Measurements from ENCODE around the gene HCK.

The HCK gene

GRCh38 chr20:32138921-32139320, 86.9 kb downstream of the HCK start:
- peaks cover 17% of the 10 kb centered on the region for H3K79me2 ChIP-seq (ENCODE audit: insufficient read depth, low read length)
- peaks cover 90% of the 10 kb centered on the region for H3K36me3 ChIP-seq (ENCODE audit: insufficient read depth, low read length)
- no peak overlapping the region for H3K4me3 ChIP-seq (ENCODE audit: low read depth in 1 of 2, low read length in 2 of 2)
- H3K4me1 ChIP-seq (ENCODE audit: insufficient read depth, low read length), result no peaks in the 10 kb centered on the region
- no peaks in the 10 kb centered on the region for H3K27me3 ChIP-seq (ENCODE audit: insufficient read depth, low read length, poor library complexity)
- H2AFZ ChIP-seq (ENCODE audit: low read depth, low read length), result no peak overlapping the region
- no peak overlapping the region for H3K9ac ChIP-seq (ENCODE audit: low read depth, low read length)
- TF ChIP-seq CTCF (IDR thresholded peaks at IDR 0.05; ENCODE audit: borderline replicate concordance, extremely low read depth, low read length, poor library complexity, severe bottlenecking) (no peak), EZH2 (IDR thresholded peaks at IDR 0.05; ENCODE audit: borderline replicate concordance, low read depth, low read length, severe bottlenecking) (no peak)
- H3K4me2 ChIP-seq (ENCODE audit: insufficient read depth, low read length), result no peak overlapping the region
- DNase-seq, result no peak
- peaks cover 55% of the 10 kb centered on the region for H4K20me1 ChIP-seq (ENCODE audit: insufficient read depth, low read length)
- H3K9me3 ChIP-seq (ENCODE audit: insufficient read depth, low read length, severe bottlenecking), result no peaks in the 10 kb centered on the region
- no peak overlapping the region for H3K27ac ChIP-seq (ENCODE audit: low read length)
- no peak for ATAC-seq (ENCODE audit: insufficient read depth, low read depth)

- no peaks in the 10 kb centered on the region for H3K9me3 ChIP-seq (ENCODE audit: insufficient read depth, low read length, severe bottlenecking)
- no peak overlapping the region for H3K27ac ChIP-seq (ENCODE audit: low read length)
- no peak overlapping the region for H3K4me2 ChIP-seq (ENCODE audit: insufficient read depth, low read length)
- no peak for ATAC-seq (ENCODE audit: insufficient read depth, low read depth)
- TF ChIP-seq EZH2 (IDR thresholded peaks at IDR 0.05; ENCODE audit: borderline replicate concordance, low read depth, low read length, severe bottlenecking), result no peak
- no peak for TF ChIP-seq CTCF (IDR thresholded peaks at IDR 0.05; ENCODE audit: borderline replicate concordance, extremely low read depth, low read length, poor library complexity, severe bottlenecking)
- peaks cover 51% of the 10 kb centered on the region for H4K20me1 ChIP-seq (ENCODE audit: insufficient read depth, low read length)
- peaks cover 12% of the 10 kb centered on the region for H3K79me2 ChIP-seq (ENCODE audit: insufficient read depth, low read length)
- H3K4me1 ChIP-seq (ENCODE audit: insufficient read depth, low read length), result no peaks in the 10 kb centered on the region
- H3K9ac ChIP-seq (ENCODE audit: low read depth, low read length), result no peak overlapping the region
- H3K36me3 ChIP-seq (ENCODE audit: insufficient read depth, low read length), result peaks cover 95% of the 10 kb centered on the region
- H3K27me3 ChIP-seq (ENCODE audit: insufficient read depth, low read length, poor library complexity), result no peaks in the 10 kb centered on the region
- H3K4me3 ChIP-seq (ENCODE audit: low read depth in 1 of 2, low read length in 2 of 2), result no peak overlapping the region
- no peak for DNase-seq
- H2AFZ ChIP-seq (ENCODE audit: low read depth, low read length), result no peak overlapping the region
Measured at GRCh38 chr20:32139947-32140346, 87.9 kb downstream of the HCK start.

- no peak for DNase-seq
- Histone ChIP-seq H3K27ac (ENCODE audit: low read length) (no peak overlapping the region), H3K27me3 (ENCODE audit: insufficient read depth, low read length, poor library complexity) (no peaks in the 10 kb centered on the region), H3K4me1 (ENCODE audit: insufficient read depth, low read length) (no peaks in the 10 kb centered on the region), H4K20me1 (ENCODE audit: insufficient read depth, low read length) (peaks cover 46% of the 10 kb centered on the region), H2AFZ (ENCODE audit: low read depth, low read length) (no peak overlapping the region), H3K4me2 (ENCODE audit: insufficient read depth, low read length) (no peak overlapping the region), H3K4me3 (ENCODE audit: low read depth in 1 of 2, low read length in 2 of 2) (no peak overlapping the region), H3K9me3 (ENCODE audit: insufficient read depth, low read length, severe bottlenecking) (no peaks in the 10 kb centered on the region), H3K9ac (ENCODE audit: low read depth, low read length) (no peak overlapping the region), H3K79me2 (ENCODE audit: insufficient read depth, low read length) (peaks cover 5% of the 10 kb centered on the region), H3K36me3 (ENCODE audit: insufficient read depth, low read length) (peaks cover 97% of the 10 kb centered on the region)
- ATAC-seq (ENCODE audit: insufficient read depth, low read depth), result no peak
- TF ChIP-seq EZH2 (IDR thresholded peaks at IDR 0.05; ENCODE audit: borderline replicate concordance, low read depth, low read length, severe bottlenecking), result no peak
- no peak for TF ChIP-seq CTCF (IDR thresholded peaks at IDR 0.05; ENCODE audit: borderline replicate concordance, extremely low read depth, low read length, poor library complexity, severe bottlenecking)
Measured at GRCh38 chr20:32140603-32141002, 88.6 kb downstream of the HCK start.

- Histone ChIP-seq H3K4me1 (ENCODE audit: insufficient read depth, low read length) (no peaks in the 10 kb centered on the region), H3K79me2 (ENCODE audit: insufficient read depth, low read length) (peaks cover 2% of the 10 kb centered on the region; the same call in 1 of the 2 replicates), H3K27me3 (ENCODE audit: insufficient read depth, low read length, poor library complexity) (no peaks in the 10 kb centered on the region), H3K4me3 (ENCODE audit: low read depth in 1 of 2, low read length in 2 of 2) (no peak overlapping the region), H3K9ac (ENCODE audit: low read depth, low read length) (no peak overlapping the region), H3K27ac (ENCODE audit: low read length) (no peak overlapping the region), H2AFZ (ENCODE audit: low read depth, low read length) (no peak overlapping the region), H4K20me1 (ENCODE audit: insufficient read depth, low read length) (peaks cover 44% of the 10 kb centered on the region), H3K4me2 (ENCODE audit: insufficient read depth, low read length) (no peak overlapping the region), H3K36me3 (ENCODE audit: insufficient read depth, low read length) (peaks cover 97% of the 10 kb centered on the region), H3K9me3 (ENCODE audit: insufficient read depth, low read length, severe bottlenecking) (no peaks in the 10 kb centered on the region)
- ATAC-seq (ENCODE audit: insufficient read depth, low read depth), result no peak
- TF ChIP-seq EZH2 (IDR thresholded peaks at IDR 0.05; ENCODE audit: borderline replicate concordance, low read depth, low read length, severe bottlenecking), result no peak
- no peak for TF ChIP-seq CTCF (IDR thresholded peaks at IDR 0.05; ENCODE audit: borderline replicate concordance, extremely low read depth, low read length, poor library complexity, severe bottlenecking)
- DNase-seq, result no peak
Measured at GRCh38 chr20:32141465-32141980, 89.5 kb downstream of the HCK start.
